Adrenal gland (tissue), 12 donors: ENCODE results near the gene FAM149B1. TPM values are rescaled to one million over a fixed set of nuclear protein-coding genes. Genes with fewer than 3 reads are reported as not detected.

ENCODE experiments used
- DNase-seq, 7 donors: peaks; one replicate each; pipeline ENCODE4 v3.0.0-alpha.2; 2019 to 2020
- H3K27ac ChIP-seq, 5 donors: fragments of 200-600 bp; sonication (generic) in 4 of 5; 1 replicate in 3 of 5; 2 replicates in 2 of 5; pipeline versions ENCODE4 v1.5.1 to v1.8.0; 2016 to 2020; ENCODE audit warnings: mild to moderate bottlenecking in 1 of 5
- H3K27me3 ChIP-seq: fragments of 200-600 bp; 2 replicates; pipeline ENCODE4 v1.8.0; 2021
- H3K36me3 ChIP-seq, 2 donors: fragments of 200-600 bp; replicated peaks in 1 of 2; 1 replicate in 1 of 2; 2 replicates in 1 of 2; pipeline versions ENCODE4 v1.5.1 to v1.8.0; 2018 to 2022
- H3K4me1 ChIP-seq, 2 donors: fragments of 200-600 bp; replicated peaks in 1 of 2; 1 replicate in 1 of 2; 2 replicates in 1 of 2; pipeline versions ENCODE4 v1.5.1 to v1.8.0; 2018 to 2021
- H3K4me3 ChIP-seq, 4 donors: fragments of 200-600 bp; sonication (generic) in 3 of 4; one replicate each; pipeline ENCODE4 v1.5.1; 2016 to 2018
- H3K9me3 ChIP-seq, 3 donors: fragments of 200-600 bp; sonication (generic) in 1 of 3; replicated peaks in 1 of 3; 1 replicate in 2 of 3; 2 replicates in 1 of 3; pipeline versions ENCODE4 v1.5.1 to v1.8.0; 2016 to 2021
- POLR2A ChIP-seq, 2 donors: fragments of 450-650 bp; IDR thresholded peaks; one replicate each; pipeline ENCODE4 v1.6.1; 2017; ENCODE audit warnings: antibody characterized with exemption in 2 of 2, mild to moderate bottlenecking in 2 of 2, moderate library complexity in 1 of 2
- WGBS, 4 donors: extraction: QIAGEN DNeasy Blood & Tissue Kit in 2 of 4; methylation state at CpG; one replicate each; pipeline versions ENCODE4 v1.1.5 to v1.1.7; 2013 to 2017; 5-methylcytosine and 5-hydroxymethylcytosine counted together
- intact Hi-C, 2 donors: fragments of 100-400 bp; cut with DNase I; formaldehyde crosslinking; loops; one replicate each; pipeline versions ENCODE4 v1.14.1 to v1.15.0; 2022 to 2023
- polyA plus RNA-seq, 3 donors: library from polyadenylated mRNA; stranded (reverse); fragments of 200-250 nt in 2 of 3; fragments of 350-450 nt in 1 of 3; fragmentation: Illumina TruSeq in 1 of 3; extraction: RNeasy Lipid Tissue Mini Kit (QIAGEN cat#74804) in 1 of 3; gene quantifications; one replicate each; pipeline ENCODE4 v1.2.3, GENCODE V29; 2013 to 2014
- total RNA-seq, 9 donors: library from RNA; depleted of rRNA in 4 of 9; stranded (reverse); fragments of >200 nt in 4 of 9; fragments of 120-200 nt in 1 of 9; fragmentation: NEBNext Ultra II Directional in 1 of 9; extraction: Animal tissue kit (Norgen Biotek cat#: 25700) in 1 of 9; gene quantifications; one replicate each; pipeline versions ENCODE4 v1.1.0 to v1.2.4, GENCODE V29; 2013 to 2023
- TF ChIP-seq, protein P1 (sequence below), 6 experiments: fragments of 450-650 bp in 4 of 6; fragments of 200-600 bp in 2 of 6; sonication (generic) in 1 of 6; IDR thresholded peaks; 1 replicate in 5 of 6; 2 replicates in 1 of 6; pipeline versions ENCODE4 v1.5.1 to v1.8.0; 2016 to 2021; ENCODE audit warnings: antibody characterized with exemption in 6 of 6, mild to moderate bottlenecking in 2 of 6, moderate library complexity in 1 of 6
- donor health status: healthy with polysubstance abuse.
- donor health status: Bipolar disorder and iron deficiency.
- donor health status: DM: yes; HTN: yes; CAD: no.
- donor health status: DM: no; HTN: no; CAD: no.
- donor health status: DM: no; HTN: no; CAD: no.
- donor health status: DM: yes; HTN: yes; CAD: no.

FAM149B1 gene
- total and polyA plus RNA-seq, 12 donors = 10.9 to 36.7 (median 20.1) TPM

DNA sequence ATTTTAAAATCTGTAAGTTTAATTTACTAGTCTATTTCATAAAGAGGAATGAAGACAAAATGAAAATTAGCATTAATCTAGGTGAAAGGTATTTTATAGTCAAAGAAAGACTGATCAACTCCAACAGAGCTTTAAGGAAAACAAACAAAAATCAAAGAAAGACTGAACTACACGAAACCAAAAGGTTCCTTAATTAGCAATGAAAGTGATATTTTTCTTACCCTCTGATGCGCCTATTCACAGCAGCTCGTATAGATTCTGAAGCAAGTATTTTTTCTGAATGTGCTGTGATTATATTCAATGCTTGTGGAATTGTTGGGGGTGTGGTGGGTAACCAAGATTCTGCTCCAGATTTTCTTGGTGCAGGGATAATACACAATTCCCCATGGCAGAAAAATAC lies 11.9 kb upstream of the FAM149B1 start:
- no peak overlapping the region for H3K4me3 ChIP-seq
- TF ChIP-seq, protein P1, sequence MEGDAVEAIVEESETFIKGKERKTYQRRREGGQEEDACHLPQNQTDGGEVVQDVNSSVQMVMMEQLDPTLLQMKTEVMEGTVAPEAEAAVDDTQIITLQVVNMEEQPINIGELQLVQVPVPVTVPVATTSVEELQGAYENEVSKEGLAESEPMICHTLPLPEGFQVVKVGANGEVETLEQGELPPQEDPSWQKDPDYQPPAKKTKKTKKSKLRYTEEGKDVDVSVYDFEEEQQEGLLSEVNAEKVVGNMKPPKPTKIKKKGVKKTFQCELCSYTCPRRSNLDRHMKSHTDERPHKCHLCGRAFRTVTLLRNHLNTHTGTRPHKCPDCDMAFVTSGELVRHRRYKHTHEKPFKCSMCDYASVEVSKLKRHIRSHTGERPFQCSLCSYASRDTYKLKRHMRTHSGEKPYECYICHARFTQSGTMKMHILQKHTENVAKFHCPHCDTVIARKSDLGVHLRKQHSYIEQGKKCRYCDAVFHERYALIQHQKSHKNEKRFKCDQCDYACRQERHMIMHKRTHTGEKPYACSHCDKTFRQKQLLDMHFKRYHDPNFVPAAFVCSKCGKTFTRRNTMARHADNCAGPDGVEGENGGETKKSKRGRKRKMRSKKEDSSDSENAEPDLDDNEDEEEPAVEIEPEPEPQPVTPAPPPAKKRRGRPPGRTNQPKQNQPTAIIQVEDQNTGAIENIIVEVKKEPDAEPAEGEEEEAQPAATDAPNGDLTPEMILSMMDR (IDR thresholded peaks at IDR 0.05) = no peak
- no peak for TF ChIP-seq POLR2A (IDR thresholded peaks at IDR 0.05)
- peaks cover 0 to 3% of the 10 kb centered on the region in 2 donors for H3K4me1 ChIP-seq
- intact Hi-C loops = no loop called here
- no peak overlapping the region for H3K27ac ChIP-seq
- WGBS, 4 donors = 82 to 91% (median 88%) methylated on average over 3 of the region's 3 CpGs
- H3K9me3 ChIP-seq = no peaks in the 10 kb centered on the region
- DNase-seq = no peak
- H3K27me3 ChIP-seq = no peaks in the 10 kb centered on the region
- H3K36me3 ChIP-seq = peaks cover 0 to 63% of the 10 kb centered on the region in 2 donors

- Histone ChIP-seq H3K4me3 (no peak overlapping the region), H3K27ac (peak overlapping the region in 1 of 5 donors; percentile 8), H3K27me3 (no peaks in the 10 kb centered on the region), H3K36me3 (peaks cover 0 to 36% of the 10 kb centered on the region in 2 donors), H3K4me1 (peaks cover 0 to 18% of the 10 kb centered on the region in 2 donors), H3K9me3 (no peaks in the 10 kb centered on the region)
- peak; percentile 44 to 83 (median 59) for DNase-seq
- WGBS, 4 donors = 3 to 7% (median 5%) methylated on average over 5 of the region's 5 CpGs
- no peak for TF ChIP-seq POLR2A (IDR thresholded peaks at IDR 0.05)
- TF ChIP-seq, protein P1 (IDR thresholded peaks at IDR 0.05) = peak; percentile 57 to 82 (median 74)
- intact Hi-C loops = no loop called here
Measured at GRCh38 chr10:73159038-73159648, 8.8 kb upstream of the FAM149B1 start.

DNA sequence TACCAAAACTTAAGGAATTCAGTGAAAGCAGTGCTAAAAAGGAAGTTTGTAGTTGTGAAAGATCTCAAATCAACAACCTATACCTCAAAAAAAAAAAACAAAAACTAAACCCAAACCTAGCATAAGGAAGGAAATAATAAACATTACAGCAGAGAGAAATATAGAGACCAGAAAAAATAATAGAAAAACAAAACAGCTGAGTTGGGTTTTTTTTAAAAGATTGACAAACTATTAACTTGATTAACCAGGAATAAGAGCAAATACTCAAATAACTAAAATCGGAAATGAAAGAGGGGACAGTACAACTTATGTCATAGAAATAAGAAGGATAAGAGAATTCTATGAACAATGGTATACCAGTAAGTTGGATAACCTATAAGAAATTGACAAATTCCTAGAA lies 6.8 kb upstream of the FAM149B1 start:
- WGBS, 4 donors = 85 to 97% (median 87%) methylated on average over 1 of the region's 1 CpG
- Histone ChIP-seq H3K4me1 (peaks cover 4 to 28% of the 10 kb centered on the region in 2 donors), H3K27ac (no peak overlapping the region), H3K4me3 (no peak overlapping the region), H3K9me3 (no peaks in the 10 kb centered on the region), H3K27me3 (no peaks in the 10 kb centered on the region), H3K36me3 (peaks cover 0 to 16% of the 10 kb centered on the region in 2 donors)
- no peak for DNase-seq
- TF ChIP-seq, protein P1 (IDR thresholded peaks at IDR 0.05) = no peak
- no peak for TF ChIP-seq POLR2A (IDR thresholded peaks at IDR 0.05)
- intact Hi-C loops = no loop called here

DNA sequence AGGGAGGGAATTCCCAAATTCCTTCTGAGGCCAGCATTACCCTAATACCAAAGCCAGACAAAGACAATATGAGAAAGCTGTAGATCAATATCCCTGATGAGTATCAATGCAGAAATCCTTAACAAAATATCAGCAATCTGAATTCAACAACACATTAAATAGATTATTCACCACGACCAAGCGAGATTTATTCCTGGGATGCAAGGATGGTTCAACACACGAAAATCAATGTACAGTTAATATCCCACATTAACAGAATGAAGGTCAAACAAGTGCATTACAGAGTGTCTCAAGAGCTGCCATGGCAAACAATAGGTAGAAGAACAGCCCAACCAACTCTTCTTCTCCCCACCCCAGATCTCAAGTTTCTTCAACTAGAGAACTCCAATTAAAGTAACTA lies 6.3 kb upstream of the FAM149B1 start:
- intact Hi-C loops = no loop called here
- TF ChIP-seq POLR2A (IDR thresholded peaks at IDR 0.05) = no peak
- TF ChIP-seq, protein P1 (IDR thresholded peaks at IDR 0.05) = no peak
- DNase-seq = no peak
- H3K9me3 ChIP-seq = no peaks in the 10 kb centered on the region
- no peak overlapping the region for H3K27ac ChIP-seq
- peaks cover 7 to 34% of the 10 kb centered on the region in 2 donors for H3K4me1 ChIP-seq
- 92 to 95% (median 94%) methylated on average over 3 of the region's 3 CpGs for WGBS, 4 donors
- no peak overlapping the region for H3K4me3 ChIP-seq
- H3K36me3 ChIP-seq = peaks cover 0 to 10% of the 10 kb centered on the region in 2 donors
- H3K27me3 ChIP-seq = no peaks in the 10 kb centered on the region
